BJ (cell line): ENCODE data around the gene RRAGA. TPM values are rescaled to one million over a fixed set of nuclear protein-coding genes. Genes with fewer than 3 reads are reported as not detected.

Experiments
- CTCF ChIA-PET: fragments of 350-600 bp; formaldehyde crosslinking; extraction: SDS; loops from one replicate; lab custom pipeline; 2021; ENCODE audit warnings: antibody characterized with exemption, inconsistent platforms; lab: Yijun Ruan, JAX
- POLR2A ChIA-PET: fragments of 300-600 bp; sonication (Branson Sonifier 250); formaldehyde crosslinking; extraction: SDS; loops from one replicate; lab custom pipeline; 2021; ENCODE audit warnings: antibody characterized with exemption; lab: Charles Lee
- DNase-seq: peaks from one replicate; pipeline ENCODE4 v3.0.0-alpha.2; 2011; ENCODE audit warnings: low read depth
- H3K27me3 ChIP-seq: 2 replicates; pipeline ENCODE4 v1.6.0; 2011; ENCODE audit warnings: low read length; ENCODE audit not compliant: control insufficient read depth, insufficient read depth
- H3K36me3 ChIP-seq: 2 replicates; pipeline ENCODE4 v1.5.1; 2011; ENCODE audit warnings: low read length; ENCODE audit not compliant: control insufficient read depth, insufficient read depth
- H3K4me3 ChIP-seq: 2 replicates; pipeline ENCODE4 v1.5.1; 2011; ENCODE audit warnings: low read depth, mild to moderate bottlenecking, control low read depth, low read length
- CTCF ChIP-seq: IDR thresholded peaks from 2 replicates; pipeline ENCODE4 v1.5.1; 2011; ENCODE audit warnings: low read depth, mild to moderate bottlenecking, control low read depth, inconsistent platforms, low read length, moderate library complexity; ENCODE audit not compliant: insufficient read depth
- polyA plus RNA-seq: library from polyadenylated mRNA; depleted of rRNA; stranded (reverse); fragments of >200 nt; gene quantifications from 2 replicates; pipeline ENCODE4 v1.2.3, GENCODE V29; 2011

RRAGA gene
- polyA plus RNA-seq, 1 experiment, result 161 TPM

GRCh38 chr9:19036611-19037010, 12.6 kb upstream of the RRAGA start:
- TF ChIP-seq CTCF, result peak; percentile 6; the same call in 1 of the 2 replicates
- POLR2A ChIA-PET, result no interaction called here
- Histone ChIP-seq H3K4me3 (no peak overlapping the region), H3K36me3 (no peaks in the 10 kb centered on the region), H3K27me3 (no peaks in the 10 kb centered on the region)
- CTCF ChIA-PET, result interaction anchor here (1.0 kb wide), 1 partner anchor 14 kb away, joined by 3 read pairs; no protein-coding TSS in a partner anchor
- DNase-seq, result no peak

GRCh38 chr9:19049917-19050636, 850 bp downstream of the RRAGA start:
- Histone ChIP-seq H3K4me3 (peak overlapping the region; percentile 53), H3K27me3 (no peaks in the 10 kb centered on the region), H3K36me3 (no peaks in the 10 kb centered on the region)
- CTCF ChIA-PET, result interaction anchor here (0.9 to 2.1 kb wide), 5 partner anchors 9 to 795 kb away, joined by 3 to 19 read pairs (median 3); no protein-coding TSS in a partner anchor
- DNase-seq, result no peak
- POLR2A ChIA-PET, result no interaction called here
- no peak for TF ChIP-seq CTCF

- POLR2A ChIA-PET, result no interaction called here
- DNase-seq, result no peak
- no peak for TF ChIP-seq CTCF
- Histone ChIP-seq H3K27me3 (no peaks in the 10 kb centered on the region), H3K4me3 (peak overlapping the region; percentile 53), H3K36me3 (no peaks in the 10 kb centered on the region)
- CTCF ChIA-PET, result interaction anchor here (0.5 to 1.9 kb wide), 7 partner anchors 8 to 796 kb away, joined by 3 to 5 read pairs (median 3); no protein-coding TSS in a partner anchor
Observed at GRCh38 chr9:19050637-19051591, 1.7 kb downstream of the RRAGA start.

GRCh38 chr9:19057033-19057432, 7.8 kb downstream of the RRAGA start:
- POLR2A ChIA-PET, result no interaction called here
- Histone ChIP-seq H3K4me3 (no peak overlapping the region), H3K36me3 (peaks cover 1% of the 10 kb centered on the region; the same call in 1 of the 2 replicates), H3K27me3 (no peaks in the 10 kb centered on the region)
- no peak for DNase-seq
- TF ChIP-seq CTCF, result no peak
- CTCF ChIA-PET, result interaction anchor here (1.1 kb wide), 1 partner anchor 400 kb away, joined by 4 read pairs; no protein-coding TSS in a partner anchor

- H3K27me3 ChIP-seq, result no peaks in the 10 kb centered on the region
- peaks cover 8% of the 10 kb centered on the region; the same call in 1 of the 2 replicates for H3K36me3 ChIP-seq
- no peak overlapping the region for H3K4me3 ChIP-seq
- ChIA-PET CTCF (interaction anchor here (1.3 kb wide), 1 partner anchor 12 kb away, joined by 4 read pairs; no protein-coding TSS in a partner anchor), POLR2A (no interaction called here)
- no peak for DNase-seq
- TF ChIP-seq CTCF, result no peak
Observed at GRCh38 chr9:19074229-19074628, 25.0 kb downstream of the RRAGA start.
